Subcutaneous adipose tissue (tissue), 4 donors: ENCODE data around the gene ANXA5. TPM values are rescaled to one million over a fixed set of nuclear protein-coding genes. Genes with fewer than 3 reads are reported as not detected.

Experiments
- total RNA-seq, 4 donors: library from RNA; depleted of rRNA; stranded (reverse); fragments of >200 nt; gene quantifications; one replicate each; pipeline ENCODE4 v1.1.0, GENCODE V29; 2016
- TF ChIP-seq, protein P1 (sequence below): fragments of 450-650 bp; IDR thresholded peaks from one replicate; pipeline ENCODE4 v1.5.1; 2016; ENCODE audit warnings: low read depth, mild to moderate bottlenecking, control low read depth, antibody characterized with exemption, moderate library complexity

ANXA5 gene
- 100 to 1,000 TPM; 448 to 793 (median 575) TPM for total RNA-seq

DNA sequence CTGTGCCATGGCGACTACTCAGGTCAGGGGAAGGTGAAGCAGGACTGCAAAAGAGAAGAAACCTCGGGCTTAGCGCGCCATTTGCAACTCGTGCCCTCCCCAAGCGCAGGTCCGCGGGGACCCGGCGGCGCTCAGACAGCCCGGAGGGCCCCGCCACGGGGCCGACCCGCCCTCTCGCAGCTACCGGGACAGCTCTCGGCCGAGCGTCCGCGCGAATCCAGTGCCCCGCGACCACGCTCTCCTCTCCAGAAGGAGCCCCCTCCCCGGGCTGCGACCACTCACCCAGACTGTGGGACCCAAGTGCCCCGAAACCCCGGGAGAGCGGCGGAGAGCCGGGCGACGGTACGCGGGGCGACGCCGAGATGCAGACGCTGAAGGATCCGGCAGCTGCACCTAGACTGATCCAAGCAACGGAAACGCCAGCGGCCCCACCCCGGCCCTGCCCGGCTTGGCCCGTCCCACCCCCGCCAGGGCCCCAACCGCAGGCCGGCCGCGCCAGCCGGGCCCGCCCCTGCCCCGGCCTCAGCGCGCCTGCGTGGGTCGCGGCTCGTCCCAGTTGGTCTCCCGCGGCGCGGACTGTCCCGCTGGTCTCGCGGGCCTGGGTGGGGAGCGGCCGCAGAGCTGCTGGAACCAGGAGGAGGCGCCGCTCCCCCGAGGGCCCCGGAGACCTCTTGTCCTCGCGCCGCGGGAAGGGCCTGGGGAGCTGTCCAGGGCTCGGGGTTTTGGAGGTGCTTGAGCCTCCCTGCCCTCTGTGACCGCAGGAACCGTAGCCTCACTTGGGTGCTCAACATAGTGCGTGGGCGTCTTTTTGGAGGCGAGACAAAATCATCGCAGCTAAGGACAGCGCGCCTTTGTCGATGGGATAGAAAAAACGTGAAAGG is at the start of gene ANXA5:
Gene ANXA5, minus strand, starts transcription at position 400 of the 881 bp plus-strand sequence. Its CDS starts 391 bp downstream, at position 9.
- TF ChIP-seq, protein P1, sequence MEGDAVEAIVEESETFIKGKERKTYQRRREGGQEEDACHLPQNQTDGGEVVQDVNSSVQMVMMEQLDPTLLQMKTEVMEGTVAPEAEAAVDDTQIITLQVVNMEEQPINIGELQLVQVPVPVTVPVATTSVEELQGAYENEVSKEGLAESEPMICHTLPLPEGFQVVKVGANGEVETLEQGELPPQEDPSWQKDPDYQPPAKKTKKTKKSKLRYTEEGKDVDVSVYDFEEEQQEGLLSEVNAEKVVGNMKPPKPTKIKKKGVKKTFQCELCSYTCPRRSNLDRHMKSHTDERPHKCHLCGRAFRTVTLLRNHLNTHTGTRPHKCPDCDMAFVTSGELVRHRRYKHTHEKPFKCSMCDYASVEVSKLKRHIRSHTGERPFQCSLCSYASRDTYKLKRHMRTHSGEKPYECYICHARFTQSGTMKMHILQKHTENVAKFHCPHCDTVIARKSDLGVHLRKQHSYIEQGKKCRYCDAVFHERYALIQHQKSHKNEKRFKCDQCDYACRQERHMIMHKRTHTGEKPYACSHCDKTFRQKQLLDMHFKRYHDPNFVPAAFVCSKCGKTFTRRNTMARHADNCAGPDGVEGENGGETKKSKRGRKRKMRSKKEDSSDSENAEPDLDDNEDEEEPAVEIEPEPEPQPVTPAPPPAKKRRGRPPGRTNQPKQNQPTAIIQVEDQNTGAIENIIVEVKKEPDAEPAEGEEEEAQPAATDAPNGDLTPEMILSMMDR, result no peak

DNA sequence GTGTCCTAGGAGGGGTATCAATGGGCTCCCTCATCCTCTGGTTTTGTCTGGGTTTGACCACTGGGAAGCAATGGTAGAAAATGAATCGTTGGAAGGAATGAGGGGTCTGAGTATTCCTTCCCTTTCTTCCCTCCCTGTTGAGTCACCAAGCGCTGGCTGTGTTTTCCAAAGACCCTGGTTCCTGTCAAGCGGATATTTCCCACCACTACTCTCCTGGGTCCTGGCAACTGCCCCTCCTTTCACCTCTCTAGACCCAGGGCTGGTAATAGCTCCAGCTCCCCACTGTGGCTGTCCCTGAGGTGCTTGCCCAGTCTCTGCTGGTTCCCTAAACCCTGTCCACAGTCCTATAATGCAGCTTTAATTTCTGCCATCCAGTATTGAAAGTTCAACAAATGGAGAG is 46.0 kb upstream of the ANXA5 start:
- TF ChIP-seq, protein P1, result no peak

DNA sequence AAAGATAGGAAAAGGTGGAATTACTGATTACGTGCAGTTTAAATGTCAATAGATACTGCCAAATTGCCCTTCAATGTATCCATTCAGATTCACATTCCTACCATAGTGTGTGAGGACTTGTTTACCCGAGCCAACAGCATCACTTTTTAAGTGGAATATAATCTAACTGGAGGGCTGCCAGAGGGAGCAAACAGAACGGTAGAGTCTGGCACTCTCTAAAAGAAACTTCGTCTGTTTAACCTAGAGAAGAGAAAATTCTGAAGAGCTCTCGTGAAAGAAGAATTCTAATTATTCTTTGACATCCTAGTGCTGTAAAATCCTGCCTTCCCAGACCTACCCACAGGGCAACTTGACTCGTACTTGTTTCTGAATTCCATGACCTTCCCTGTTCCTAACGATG is 45.0 kb upstream of the ANXA5 start:
- TF ChIP-seq, protein P1, result no peak

DNA sequence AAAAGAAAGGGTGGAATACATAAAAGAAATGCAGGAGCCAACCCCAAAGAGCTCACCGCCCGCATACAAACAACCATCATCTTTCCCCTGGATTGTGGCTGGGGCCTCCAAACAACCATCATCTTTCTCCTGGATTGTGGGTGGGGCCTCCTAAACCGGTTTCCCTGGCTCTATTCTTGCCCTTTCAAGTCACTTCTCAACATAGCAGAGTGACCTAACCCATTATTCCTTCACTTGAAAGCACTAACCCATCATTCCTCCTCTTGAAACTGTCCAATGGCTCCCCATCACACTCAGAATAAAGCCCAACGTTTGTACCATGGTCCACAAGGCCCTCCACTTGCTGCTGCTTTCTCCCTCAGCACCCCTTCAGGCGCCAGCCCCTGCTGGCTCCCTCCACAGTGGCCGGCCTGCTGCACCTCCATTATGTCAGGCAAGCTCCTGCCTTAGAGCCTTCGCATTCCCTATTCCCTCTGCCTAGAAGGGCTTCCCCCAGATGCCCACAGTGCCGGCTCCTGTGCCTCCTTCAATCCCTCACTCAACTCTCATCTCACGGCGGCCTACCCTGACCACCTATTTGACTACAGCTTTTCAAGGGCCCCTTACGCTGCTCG is 44.1 kb upstream of the ANXA5 start:
- TF ChIP-seq, protein P1, result no peak

DNA sequence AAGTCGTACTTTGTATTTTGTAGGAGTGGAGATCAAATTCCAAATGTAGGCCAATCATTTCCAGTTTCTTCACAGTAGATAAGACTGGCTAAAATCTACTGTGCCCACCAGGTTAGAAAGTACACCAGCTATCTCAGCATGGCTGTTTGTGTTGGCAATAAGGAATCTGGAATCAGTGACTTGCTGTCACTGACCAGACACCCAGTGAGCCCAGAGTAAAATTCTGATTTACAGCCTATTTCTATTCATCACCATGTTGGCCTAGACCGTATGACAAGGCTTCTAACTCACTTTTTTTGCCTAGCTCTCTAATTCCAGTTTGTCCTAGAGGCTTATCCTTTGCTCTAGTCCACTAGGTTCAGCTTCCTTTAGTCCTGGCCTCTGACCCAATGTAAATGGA is 42.8 kb upstream of the ANXA5 start:
- TF ChIP-seq, protein P1, result no peak

DNA sequence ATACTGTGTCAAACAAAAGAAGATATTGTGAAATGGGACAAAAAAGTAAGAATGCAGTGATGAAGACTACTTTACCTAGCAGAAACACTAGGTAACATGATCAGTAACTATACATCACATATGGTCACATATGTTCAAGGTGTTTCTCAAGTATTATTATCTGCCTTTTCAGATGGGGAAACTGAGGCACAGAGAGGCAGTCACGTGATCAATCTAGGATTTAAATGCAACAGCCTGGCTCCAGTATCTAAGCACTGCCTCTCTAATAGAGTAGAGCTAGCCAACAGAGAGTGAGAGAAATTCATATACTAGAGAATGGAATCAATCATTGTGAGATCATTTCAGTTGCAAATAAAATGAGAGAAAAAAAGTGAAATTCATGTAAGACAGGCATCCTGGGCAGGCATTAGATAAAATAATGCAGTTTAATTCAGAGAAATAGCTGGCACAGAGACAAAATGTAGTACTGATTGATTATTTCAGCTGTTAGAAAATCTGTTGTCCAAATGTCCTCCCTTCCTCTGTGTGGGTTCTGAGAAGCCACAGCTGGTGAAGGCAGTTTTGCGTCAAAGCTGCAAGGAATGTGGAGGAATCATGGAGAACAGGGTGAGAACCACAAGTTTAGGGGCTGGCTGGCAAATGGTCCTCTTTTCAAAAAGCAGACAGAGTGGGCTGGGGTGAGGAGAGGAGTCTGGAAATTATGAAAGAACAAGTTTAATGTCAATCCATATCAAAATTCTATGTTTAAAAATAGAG is 42.2 kb upstream of the ANXA5 start:
- TF ChIP-seq, protein P1, result no peak
